Kidney epithelial cell (primary cell): Measurements from ENCODE around the gene TACR2. TPM values are rescaled to one million over a fixed set of nuclear protein-coding genes. Genes with fewer than 3 reads are reported as not detected.

Source experiments
- DNase-seq: peaks from one replicate; pipeline ENCODE4 v3.0.0-alpha.2; 2010; ENCODE audit warnings: low read depth
- H3K27me3 ChIP-seq: 2 replicates; pipeline ENCODE4 v1.6.0; 2011; ENCODE audit warnings: low read length; ENCODE audit not compliant: control insufficient read depth, insufficient read depth
- H3K36me3 ChIP-seq: 2 replicates; pipeline ENCODE4 v1.5.1; 2011; ENCODE audit warnings: low read length; ENCODE audit not compliant: control insufficient read depth, insufficient read depth
- H3K4me3 ChIP-seq: 2 replicates; pipeline ENCODE4 v1.5.1; 2011; ENCODE audit warnings: low read depth, mild to moderate bottlenecking, control low read depth, low read length
- CTCF ChIP-seq: IDR thresholded peaks from 2 replicates; pipeline ENCODE4 v1.5.1; 2011; ENCODE audit warnings: mild to moderate bottlenecking, moderate library complexity, low read length, control low read depth, inconsistent platforms; ENCODE audit not compliant: insufficient read depth, poor library complexity, severe bottlenecking
- total RNA-seq: library from RNA; depleted of rRNA; stranded (reverse); fragments of >200 nt; gene quantifications from 2 replicates; pipeline ENCODE4 v1.2.3, GENCODE V29; 2015

The TACR2 gene
- total RNA-seq, 1 donor from 2014 or later, result not detected

DNA sequence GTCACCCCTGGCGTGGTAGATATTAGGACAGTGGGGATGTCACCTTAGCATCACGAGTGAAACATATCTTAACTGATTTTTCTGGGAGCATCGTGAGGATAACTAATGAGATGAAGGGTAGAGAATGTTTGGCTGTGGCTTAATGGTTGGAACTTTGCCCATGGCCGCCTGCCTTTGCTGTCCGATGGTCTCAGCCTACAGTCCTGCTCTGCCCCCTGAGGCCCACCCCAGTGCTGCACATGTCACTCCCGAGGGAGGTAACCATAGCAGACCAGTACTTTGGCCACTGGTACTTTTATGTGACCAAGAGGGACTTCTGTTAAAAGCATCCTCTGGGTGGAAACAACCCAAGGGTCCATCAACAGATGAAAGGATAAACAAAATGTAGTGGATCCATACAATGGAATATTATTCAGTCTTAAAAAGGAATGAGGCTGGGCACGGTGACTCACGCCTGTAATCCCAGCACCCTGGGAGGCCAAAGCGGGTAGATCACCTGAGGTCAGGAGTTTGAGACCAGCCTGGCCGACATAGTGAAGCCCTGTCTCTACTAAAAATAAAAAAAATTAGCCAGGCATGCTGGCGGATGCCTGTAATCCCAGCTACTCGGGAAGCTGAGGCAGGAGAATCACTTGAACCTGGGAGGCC, 58.4 kb downstream of the TACR2 start:
- H3K36me3 ChIP-seq, result no peaks in the 10 kb centered on the region
- no peak for DNase-seq
- H3K4me3 ChIP-seq, result no peak overlapping the region
- no peaks in the 10 kb centered on the region for H3K27me3 ChIP-seq
- TF ChIP-seq CTCF, result no peak

DNA sequence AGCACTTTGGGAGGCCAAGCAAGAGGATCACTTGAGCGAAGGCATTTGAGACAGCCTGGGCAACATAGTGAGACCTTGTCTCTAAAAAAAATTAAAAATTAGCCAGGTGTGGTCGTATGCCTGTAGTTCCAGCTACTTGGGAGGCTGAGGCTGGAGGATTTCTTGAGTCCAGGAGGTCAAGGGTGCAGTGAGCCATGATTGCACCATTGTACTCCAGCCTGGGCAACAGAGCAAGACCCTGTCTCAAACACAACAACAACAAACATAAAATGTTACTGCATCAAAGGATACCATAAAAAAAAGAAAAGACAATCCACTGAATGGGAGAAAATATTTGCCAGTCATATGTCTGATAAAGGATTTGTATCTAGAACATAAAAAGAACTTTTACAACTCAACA, 60.5 kb downstream of the TACR2 start:
- H3K36me3 ChIP-seq, result no peaks in the 10 kb centered on the region
- no peak for DNase-seq
- no peak overlapping the region for H3K4me3 ChIP-seq
- no peak for TF ChIP-seq CTCF
- no peaks in the 10 kb centered on the region for H3K27me3 ChIP-seq

DNA sequence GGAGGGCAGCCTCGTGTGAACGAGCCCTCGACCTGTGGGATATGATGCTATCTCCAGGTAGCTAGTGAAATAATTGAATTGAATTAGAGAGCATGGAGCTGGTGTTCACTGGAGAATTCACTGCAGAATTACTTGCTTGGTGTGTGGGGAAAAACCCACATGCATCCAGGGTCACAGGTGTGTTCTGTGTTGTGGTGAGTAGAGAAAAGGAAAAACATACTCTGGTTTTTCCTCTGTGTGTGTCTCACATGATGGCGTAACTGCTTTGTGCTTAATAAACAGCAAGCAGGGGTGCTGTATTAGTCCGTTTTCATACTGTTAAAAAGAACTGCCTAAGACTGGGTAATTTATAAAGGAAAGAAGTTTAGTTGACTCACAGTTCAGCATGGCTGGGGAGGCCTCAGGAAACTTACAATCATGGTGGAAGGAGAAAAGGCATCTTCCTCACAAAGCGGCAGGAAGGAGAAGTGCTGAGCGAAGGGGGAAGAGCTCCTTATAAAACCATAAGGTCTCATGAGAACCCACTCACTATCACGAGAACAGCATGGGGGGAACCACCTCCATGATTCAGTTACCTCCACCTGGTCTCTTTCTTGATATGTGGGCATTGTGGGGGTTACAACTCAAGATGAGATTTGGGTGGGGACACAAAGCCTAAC, 62.6 kb downstream of the TACR2 start:
- Histone ChIP-seq H3K36me3 (no peaks in the 10 kb centered on the region), H3K4me3 (no peak overlapping the region), H3K27me3 (no peaks in the 10 kb centered on the region)
- no peak for TF ChIP-seq CTCF
- DNase-seq, result no peak

Other genes with a start within 250 kb of the TACR2 start
- 36.1 and 41.2 TPM in 2 replicates for gene SUPV3L1, start 236.7 kb downstream of the TACR2 start, total RNA-seq
- 125 and 126 TPM in 2 replicates for gene HKDC1, start 196.6 kb downstream of the TACR2 start, total RNA-seq
- 81.7 and 83.0 TPM in 2 replicates for gene HK1, start 138.4 kb downstream of the TACR2 start, total RNA-seq
- gene TSPAN15, start 34.5 kb upstream of the TACR2 start, total RNA-seq, result 19.4 and 22.4 TPM in 2 replicates
- gene NEUROG3, start 156.5 kb upstream of the TACR2 start, total RNA-seq, result not detected in 2 replicates
- 10.3 and 14.0 TPM in 2 replicates for gene FAM241B, start 213.3 kb upstream of the TACR2 start, total RNA-seq